GM19035 (cell line): ENCODE data around the gene PTPRF.

Experiments
- ATAC-seq: cut with Tn5 transposase; IDR thresholded peaks from one replicate; pipeline ENCODE4 v1.9.1; 2021; ENCODE audit not compliant: unreplicated experiment

Gene PTPRF

DNA sequence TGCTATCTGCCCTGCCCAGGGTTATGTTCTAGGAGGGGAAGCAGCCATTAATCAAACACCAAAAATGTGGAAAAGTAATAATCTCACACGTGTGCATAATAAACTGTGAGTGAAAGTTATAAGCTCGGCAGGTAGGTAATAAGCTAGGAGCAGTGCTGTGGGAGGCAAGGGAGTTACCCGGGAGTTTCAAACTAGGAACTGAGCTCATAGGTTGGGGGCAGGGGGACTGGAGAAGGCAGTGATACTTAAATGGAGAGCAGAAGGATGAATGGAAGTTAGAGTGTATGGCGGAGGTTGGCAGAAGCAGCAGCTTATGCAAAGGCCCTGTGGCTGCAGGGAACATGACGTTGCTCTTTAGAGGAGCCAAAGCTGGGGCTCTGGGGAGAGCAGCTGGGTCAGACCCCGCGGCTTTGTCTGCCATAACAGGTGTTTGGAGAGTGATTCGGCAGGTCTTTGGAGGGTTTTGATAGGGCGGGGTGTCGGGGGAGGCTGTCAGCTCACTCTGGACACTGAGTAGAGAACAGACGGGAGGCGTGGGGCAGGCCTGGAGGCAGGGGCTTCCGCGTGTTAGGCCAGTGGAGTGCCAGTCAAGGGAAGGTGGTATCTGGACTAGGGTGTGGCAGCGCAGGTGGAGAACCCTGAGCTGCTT, 20.0 kb downstream of the PTPRF start:
- no peak for ATAC-seq

DNA sequence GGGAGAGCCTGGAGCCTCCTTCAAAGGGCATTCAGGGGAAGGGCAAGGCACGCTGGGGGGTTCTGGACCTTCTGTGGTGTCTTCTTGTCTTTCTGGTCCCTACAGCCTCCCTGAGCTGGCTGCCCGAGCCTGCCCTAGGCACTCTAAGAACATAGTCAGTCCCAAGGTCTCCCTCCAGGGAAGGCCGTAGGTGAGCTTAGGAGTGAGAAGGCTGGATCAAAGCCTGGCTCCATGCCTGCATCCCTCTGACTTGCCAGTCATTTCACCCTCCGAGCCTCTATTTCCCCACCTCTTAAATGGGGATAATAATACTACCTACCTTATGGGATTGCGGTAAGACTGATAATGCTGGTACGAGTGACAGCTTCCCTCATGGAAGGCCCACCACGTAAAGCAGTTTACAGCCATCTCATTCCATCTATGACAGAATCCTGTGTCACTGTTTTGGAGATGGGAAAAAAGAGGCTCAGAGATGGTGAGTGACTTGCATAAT, 20.8 kb downstream of the PTPRF start:
- ATAC-seq = no peak

DNA sequence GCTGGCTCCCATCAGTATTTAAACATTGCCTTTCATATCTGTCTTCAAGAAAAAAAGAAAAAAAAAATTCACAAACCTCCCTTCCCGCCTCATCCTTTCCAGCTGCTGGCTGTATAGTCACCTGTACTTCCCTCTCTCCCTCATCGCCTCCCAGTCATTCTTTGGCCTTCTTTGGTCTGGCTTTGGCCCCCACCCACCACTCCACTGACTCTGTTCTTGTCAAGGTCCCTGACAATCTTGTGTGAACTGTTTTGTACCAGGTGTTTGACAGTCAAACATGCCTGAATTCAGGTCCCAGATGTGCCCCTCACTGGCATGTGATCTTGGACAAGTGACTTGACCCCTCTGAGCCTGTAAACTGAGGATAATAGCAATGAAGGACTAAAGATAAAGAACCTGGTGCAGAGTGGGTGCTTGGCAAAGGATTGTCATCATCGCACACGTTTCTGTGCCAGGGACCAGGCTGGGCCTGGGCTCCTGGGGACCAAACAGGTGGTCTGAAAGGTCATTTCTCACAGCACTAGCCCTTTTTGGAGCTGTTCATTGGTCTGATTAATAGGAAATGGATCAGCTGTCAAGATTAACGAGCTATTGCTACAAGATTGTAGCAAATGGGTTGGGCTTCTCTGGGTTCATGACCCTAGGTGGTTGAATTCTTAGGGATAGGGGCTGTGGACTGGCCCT, 21.5 kb downstream of the PTPRF start:
- no peak for ATAC-seq

DNA sequence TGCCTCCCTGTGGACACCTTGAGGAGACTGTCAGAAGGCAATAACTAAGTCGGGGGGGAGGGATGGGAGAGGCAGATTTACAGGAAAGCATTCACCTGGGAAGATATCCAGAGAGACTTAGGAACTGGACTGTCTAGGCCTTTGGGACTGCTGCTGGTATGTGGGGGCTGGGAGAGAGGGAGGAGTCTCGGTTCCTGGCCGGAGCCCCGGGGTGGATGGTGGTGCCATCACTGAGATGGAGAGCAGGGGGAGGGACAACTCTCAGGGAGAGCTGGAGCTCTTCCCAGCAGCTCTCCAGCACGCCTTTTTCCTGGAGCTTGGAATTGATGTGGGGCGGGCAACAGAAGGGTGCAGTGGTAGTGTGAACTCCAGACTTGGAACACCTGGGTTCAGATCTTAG, 22.1 kb downstream of the PTPRF start:
- ATAC-seq = no peak

DNA sequence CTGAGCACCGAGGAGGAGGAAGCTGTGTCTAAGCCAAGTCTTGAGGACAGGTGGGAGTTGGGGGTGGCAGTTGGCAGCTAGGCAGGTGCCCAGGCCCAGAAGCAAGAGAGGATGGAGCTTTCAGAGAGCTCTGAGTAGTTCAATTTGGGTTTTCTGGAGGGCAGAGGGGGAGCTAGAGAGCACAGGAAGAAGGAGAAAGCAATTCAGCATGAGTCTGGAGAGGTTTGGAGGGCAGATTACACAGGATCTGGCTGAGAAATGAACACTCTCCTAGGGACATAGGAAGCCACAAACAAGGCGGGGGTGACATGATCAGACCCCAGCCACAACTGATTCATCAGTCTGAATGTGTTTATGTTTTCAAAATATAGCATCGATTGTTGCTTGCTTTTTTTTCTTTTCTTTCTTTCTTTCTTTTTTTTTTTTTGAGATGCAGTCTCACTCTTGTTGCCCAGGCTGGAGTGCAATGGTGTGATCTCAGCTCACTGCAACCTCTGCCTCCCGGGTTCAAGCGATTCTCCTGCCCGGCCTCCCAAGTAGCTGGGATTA, 23.8 kb downstream of the PTPRF start:
- ATAC-seq = no peak

DNA sequence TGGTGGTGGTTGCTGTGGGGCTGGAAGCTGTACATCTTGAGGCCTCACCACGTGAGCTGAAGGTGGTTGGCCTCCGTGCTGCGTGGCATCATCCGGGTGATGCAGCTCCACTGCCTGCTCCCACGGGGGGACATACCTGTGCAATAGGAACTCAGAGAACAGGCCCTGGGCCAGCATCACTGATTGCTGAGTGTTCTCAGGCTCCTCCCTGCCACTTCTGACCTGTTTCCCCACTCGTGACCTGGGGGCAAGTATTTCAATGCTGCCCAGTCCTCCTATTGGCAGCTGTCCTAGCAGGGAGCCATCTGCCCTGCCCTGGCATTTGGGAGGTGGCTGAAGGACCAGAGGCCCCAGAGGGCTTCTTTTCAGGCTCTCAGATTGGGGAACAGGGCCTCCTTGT, 26.1 kb downstream of the PTPRF start:
- ATAC-seq = no peak

DNA sequence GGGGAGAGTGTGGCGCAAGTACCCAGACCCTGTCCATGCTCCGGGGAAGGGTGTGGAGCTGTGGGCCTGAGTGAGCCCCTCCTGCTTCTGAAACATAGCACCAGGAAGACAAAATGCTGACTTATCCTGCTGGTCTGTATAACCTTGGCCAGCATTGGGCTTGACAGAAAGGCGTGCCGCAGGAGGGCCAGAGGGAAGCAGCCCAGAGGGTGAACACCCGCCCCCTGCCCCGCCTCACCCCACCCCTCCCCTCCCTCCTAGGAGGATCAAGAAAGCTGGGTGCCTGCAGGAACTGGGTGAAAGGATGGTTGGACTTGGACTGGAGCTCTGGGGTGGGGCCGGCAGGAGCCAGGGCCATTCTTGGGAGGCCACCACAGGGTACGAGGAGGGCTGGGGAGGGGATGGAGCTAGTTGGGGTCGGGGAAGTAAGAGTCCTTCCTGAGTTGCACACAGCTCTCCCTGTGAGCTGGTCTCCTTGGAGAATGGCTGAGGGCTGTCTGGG, 27.1 kb downstream of the PTPRF start:
- ATAC-seq = no peak

DNA sequence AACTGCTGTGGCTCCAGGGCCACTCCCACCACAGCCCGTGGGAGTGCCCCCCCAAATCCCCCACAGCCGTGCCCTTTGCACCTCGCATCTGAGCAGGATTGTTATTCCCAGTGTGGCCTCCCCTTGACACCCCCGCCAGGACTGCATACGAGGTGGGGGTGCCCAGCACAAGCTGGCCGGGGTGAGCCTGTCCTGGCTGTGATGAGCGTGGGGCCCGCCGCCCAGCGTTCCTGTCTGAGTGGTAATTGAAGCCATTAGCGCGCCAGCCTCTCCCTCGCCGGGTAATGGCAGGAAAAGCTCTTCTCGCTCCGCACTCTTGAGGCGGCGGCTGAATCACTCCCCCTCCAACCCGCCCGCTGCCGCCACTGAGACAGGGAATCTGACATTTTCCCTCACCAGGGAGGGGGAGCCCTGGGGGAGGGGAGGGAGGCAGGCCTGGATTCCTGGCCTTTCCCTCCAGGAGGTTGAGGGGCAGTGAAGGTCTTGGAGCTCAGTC, 27.7 kb downstream of the PTPRF start:
- no peak for ATAC-seq

DNA sequence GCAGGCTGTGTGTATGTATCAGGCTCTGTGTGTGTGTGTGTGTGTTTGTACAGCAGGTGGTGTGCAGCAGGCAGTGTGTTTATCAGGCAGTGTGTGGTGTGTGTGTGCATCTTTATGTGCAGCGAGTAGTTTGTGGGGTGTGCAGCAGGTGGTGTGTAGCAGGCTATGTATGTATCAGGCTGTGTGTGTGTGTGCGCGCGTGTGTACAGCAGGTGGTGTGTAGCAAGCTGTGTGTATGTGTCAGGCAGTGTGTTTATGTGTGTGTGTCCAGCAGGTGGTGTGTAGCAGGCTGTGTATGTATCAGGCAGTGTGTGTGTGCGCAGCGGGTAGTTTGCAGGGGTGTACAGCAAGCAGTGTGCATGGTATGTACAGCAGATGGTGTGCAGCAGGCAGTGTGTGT, 29.0 kb downstream of the PTPRF start:
- ATAC-seq = no peak

DNA sequence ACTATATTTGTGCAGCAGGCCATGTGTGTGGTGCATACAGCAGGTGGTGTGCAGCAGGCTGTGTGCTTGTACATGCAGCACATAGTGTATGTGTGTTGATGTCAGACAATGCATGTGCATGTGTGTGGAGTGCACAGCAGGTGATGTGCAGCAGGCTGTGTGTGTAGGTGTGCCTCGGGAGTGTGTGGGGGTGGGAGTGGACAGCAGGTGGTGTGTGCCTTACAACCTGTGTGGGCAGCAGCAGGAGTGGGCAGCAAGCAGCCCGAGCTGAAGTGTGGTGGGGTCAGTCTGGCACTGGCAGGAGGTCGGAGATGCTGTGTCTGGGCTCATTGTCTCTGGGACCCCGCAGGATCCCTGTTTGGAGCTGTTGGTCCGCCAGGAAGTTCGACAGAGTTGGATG, 29.6 kb downstream of the PTPRF start:
- no peak for ATAC-seq

DNA sequence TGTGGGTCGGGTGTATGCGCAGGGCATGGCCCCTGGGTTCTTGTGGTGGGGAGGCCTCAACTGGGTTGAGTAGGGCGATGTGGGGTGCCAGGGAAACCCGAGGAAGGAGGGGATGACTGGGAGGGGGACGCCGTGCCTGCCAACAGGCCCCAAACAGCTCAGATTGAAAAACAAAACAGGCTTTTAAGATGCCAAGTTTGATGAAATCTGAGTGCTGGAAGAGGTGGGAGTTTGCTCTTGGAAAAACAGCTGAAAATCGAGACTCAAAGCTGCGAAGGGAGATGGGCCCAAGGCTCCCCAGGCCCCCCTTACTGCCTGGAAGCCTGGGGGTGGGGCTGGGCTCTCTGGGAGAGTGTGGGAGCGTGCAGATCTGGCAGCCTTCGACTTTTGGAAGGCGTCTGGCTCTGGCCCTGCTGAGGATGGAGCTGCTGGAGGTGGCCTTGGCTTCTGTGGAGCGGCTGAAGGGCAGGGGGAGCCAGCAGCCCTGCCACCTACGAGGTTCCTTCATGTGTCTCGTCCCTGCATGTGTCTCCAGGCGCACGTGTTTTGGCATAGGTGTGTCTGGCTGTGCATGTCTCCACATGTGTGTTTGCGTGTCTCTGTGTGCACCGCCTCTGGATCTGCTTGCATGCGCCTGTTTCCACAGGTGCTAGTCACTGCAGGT, 33.3 kb downstream of the PTPRF start:
- ATAC-seq = no peak

DNA sequence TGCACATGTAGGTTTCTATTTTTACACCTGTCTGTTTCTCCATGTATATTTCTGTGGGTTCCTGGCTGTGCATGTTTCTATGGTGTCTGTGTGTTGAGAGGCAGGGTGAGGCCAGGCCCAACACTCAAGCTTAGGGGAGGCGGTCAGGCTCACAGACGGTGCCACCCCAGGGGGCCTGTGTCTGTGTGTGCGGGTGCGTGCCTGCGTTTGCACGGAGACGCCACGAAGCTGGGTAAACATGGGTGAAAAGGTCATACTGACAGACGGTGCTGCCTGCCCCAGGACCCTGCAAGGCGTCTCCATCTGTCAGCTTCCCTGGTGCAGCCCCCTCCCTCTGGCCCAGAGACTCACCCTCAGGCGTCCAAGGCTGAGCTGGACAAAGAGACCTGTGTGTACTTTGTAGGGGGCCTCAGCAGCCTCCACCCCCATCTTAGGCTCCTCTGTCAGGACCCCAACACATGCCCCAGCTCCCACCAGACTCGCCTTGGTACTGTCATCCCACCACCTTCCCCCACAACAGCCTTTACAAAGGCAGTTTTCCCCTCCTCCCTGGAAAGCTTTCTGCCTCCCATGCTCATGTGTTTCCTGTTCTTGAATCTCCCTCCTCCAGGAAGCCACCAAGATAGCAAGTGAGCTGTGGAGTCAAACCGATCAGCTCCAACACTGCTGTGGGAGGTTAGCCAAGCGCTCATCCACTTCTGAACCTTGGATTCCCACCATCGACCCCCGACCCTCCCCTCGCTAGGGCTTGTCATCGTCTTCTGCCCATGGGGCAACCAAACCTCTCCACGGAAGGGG, 34.1 kb downstream of the PTPRF start:
- no peak for ATAC-seq

DNA sequence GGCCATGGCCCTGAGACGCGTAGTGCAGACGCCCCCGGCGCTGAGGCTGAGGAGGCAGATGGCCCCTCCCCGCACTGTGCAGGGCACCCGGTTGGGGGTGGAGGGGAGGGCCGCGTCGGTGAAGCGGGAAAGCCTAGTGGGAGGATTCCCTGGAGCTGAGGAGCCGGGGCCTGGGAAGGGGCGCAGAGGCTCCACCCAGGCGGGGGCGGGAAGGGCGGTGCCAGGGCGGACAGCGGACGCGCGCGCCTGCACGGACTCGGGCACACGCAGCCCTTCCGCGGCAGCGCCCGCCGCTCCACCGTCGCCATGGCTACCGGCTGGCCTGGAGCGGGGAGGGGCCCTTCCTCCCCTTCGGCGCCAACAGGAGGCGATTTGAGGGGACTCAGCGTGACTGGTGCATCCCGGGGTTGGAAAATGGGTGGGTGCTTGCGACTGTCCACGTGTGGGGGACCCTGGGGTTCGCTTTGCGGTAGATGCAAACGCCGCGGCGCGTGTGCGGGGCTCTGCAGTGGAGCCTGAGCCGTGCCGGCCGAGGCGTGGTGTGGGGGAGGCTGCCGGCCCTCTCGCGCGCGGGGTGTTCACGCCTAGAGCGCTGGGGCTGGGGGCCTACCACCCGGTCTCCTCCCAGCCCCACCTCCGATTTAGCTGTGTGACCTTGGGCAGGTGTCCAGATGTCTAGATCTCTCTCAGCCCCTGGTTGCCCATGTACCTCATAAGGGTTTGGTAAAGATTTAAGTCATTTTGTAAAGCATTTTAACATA, 35.1 kb downstream of the PTPRF start:
- no peak for ATAC-seq

DNA sequence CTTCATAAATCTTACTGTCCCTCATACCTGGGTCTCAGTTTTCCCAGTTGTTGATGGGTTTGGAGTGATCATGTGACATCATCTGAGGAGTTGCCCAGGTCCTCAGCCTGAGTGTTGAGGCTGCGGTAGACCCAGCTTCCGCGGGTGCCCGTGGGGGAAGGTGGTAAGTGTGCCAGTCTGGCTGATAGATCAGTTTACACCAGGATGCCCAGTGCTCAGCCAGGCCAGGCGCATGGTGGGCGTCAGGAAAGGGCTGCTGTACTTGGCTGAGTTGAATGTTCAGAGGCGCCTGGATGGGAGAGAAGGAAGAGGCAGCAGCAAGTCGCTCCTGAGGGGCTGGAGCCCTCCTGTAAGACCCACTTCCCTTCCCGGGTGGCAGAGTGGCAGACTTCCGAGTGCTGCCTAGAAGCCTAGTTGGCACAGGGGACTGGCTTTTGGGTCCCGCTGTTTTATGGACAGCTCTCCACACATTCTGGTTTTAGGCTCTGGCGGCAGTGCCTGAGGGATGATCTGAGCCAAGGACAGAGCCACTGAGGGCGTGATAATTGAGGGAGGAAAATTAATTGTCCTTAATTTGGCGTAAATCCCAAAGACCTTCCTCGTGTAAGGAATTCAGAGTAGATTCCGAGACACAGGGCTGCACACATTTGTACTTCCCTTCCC, 35.8 kb downstream of the PTPRF start:
- no peak for ATAC-seq

DNA sequence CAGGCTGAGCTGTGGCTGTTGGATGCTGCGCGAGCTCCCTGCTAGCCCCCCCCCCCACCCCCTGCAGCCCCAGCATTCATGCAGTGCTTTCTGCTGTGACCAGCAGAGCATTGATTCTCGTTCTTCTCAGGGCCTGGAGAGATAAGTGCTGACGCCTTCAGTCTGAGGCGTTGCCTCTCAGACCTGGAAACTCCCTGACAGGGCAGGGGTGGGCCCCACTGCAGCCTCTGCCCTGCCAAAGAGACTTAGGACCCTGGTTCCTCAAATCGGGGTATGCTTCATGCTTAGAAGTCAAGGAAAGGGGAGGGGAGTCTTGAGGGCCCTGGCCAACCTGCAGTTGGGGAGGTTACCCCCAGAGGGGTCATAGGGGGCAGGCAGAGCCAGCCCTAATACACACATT, 38.5 kb downstream of the PTPRF start:
- no peak for ATAC-seq

DNA sequence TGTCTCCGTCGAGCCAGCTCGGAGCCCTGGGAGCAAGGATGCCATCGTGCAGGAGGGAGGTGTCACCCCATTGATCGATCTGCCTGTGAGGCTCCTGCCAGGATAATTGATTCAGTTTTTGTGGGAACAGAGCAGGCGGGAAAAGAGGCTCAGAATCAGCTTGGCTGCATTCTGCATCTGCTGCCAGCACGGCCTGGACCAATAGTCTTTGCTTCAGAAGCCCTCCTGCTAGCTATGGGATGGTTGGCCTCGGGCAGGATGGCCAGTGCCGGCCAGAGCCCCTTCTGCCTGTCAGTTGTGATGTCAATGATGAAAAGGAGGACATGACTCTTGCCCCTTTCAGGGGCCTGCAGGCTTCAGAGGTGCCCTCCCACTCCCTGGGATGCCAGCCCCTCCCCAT, 39.6 kb downstream of the PTPRF start:
- ATAC-seq = no peak

DNA sequence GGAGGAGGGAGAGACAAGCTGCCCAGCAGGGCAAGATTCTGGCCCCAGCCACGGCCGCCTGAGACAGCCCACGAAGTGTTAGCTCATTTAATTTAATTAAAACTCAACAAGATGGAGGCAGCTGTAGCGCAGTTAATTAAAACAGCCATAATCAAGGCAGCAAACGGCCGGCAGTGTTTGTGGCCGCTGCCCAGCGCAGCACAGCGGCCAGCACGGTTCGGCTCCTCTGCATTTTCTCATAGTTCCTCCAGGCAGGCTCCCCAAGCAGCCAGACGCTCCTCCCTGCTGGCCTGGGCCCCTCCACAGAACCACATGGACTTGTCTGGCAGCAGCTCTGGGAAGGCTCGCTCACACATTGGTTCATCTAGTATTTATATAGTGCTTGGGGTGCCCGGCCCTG, 40.0 kb downstream of the PTPRF start:
- no peak for ATAC-seq

DNA sequence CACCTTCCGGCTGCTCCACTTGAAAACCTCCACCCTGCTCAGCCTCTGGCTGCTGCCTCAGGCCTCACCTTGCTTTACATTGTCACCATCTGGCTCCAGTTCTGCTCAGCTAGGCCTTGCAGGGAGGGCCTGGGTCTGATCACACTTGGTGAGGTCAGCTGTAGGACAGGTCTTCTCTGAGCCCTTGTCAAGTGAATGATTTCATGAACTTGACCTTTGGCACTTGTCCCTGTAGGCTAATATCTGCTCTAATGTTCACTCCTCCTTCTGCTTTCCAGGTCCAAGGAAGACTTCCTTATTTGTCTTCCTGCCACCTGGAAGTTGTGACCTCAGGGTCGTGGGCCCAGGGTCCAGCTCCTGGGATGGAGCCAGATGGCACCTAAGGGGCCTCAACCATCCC, 41.4 kb downstream of the PTPRF start:
- ATAC-seq = no peak

DNA sequence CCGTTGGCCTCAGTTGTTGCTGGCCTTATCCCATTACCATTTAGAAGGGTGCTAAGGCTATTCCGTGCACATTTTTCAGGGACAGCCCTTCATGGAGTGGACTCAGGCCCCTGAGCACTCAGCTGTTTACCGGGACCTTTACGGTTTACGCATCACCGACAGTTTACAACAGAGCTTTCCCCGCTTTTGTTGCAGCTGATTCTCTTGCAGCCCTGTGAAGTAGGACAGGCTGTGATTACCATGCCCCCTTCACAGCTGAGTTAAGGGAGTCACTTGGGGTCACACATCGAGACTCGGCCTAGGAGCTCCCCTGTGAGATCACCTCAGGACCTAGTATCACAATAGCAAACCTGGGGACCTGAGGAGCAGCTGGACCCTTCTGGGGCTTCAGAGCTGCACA, 41.9 kb downstream of the PTPRF start:
- no peak for ATAC-seq
